ENCODE measurements around the gene PPP4R4.

- TF ChIP-seq CTCF (IDR thresholded peaks at IDR 0.05): peak; percentile 63
- no peak for TF ChIP-seq EZH2 (IDR thresholded peaks at IDR 0.05)
- TF ChIP-seq EZH2phosphoT487 (IDR thresholded peaks at IDR 0.05): no peak
These were observed 30.9 kb upstream of the PPP4R4 start for GRCh38 chr14:94143239-94143638.
